Adrenal gland (tissue), 12 donors: Measurements from ENCODE around the gene RNF187. TPM values are rescaled to one million over a fixed set of nuclear protein-coding genes. Genes with fewer than 3 reads are reported as not detected.
"Not testable (repeated sequence)": the region's sequence is repeated elsewhere in the genome, so short reads cannot be mapped to it uniquely, and the experiment has no call there.

Source experiments
- DNase-seq, 7 donors: peaks; one replicate each; pipeline ENCODE4 v3.0.0-alpha.2; 2019 to 2020
- H3K27ac ChIP-seq, 5 donors: fragments of 200-600 bp; sonication (generic) in 4 of 5; 1 replicate in 3 of 5; 2 replicates in 2 of 5; pipeline versions ENCODE4 v1.5.1 to v1.8.0; 2016 to 2020; ENCODE audit warnings: mild to moderate bottlenecking in 1 of 5
- H3K27me3 ChIP-seq: fragments of 200-600 bp; 2 replicates; pipeline ENCODE4 v1.8.0; 2021
- H3K36me3 ChIP-seq, 2 donors: fragments of 200-600 bp; replicated peaks in 1 of 2; 1 replicate in 1 of 2; 2 replicates in 1 of 2; pipeline versions ENCODE4 v1.5.1 to v1.8.0; 2018 to 2022
- H3K4me1 ChIP-seq, 2 donors: fragments of 200-600 bp; replicated peaks in 1 of 2; 1 replicate in 1 of 2; 2 replicates in 1 of 2; pipeline versions ENCODE4 v1.5.1 to v1.8.0; 2018 to 2021
- H3K4me3 ChIP-seq, 4 donors: fragments of 200-600 bp; sonication (generic) in 3 of 4; one replicate each; pipeline ENCODE4 v1.5.1; 2016 to 2018
- H3K9me3 ChIP-seq, 3 donors: fragments of 200-600 bp; sonication (generic) in 1 of 3; replicated peaks in 1 of 3; 1 replicate in 2 of 3; 2 replicates in 1 of 3; pipeline versions ENCODE4 v1.5.1 to v1.8.0; 2016 to 2021
- POLR2A ChIP-seq, 2 donors: fragments of 450-650 bp; IDR thresholded peaks; one replicate each; pipeline ENCODE4 v1.6.1; 2017; ENCODE audit warnings: antibody characterized with exemption in 2 of 2, mild to moderate bottlenecking in 2 of 2, moderate library complexity in 1 of 2
- WGBS, 4 donors: extraction: QIAGEN DNeasy Blood & Tissue Kit in 2 of 4; methylation state at CpG; one replicate each; pipeline versions ENCODE4 v1.1.5 to v1.1.7; 2013 to 2017; 5-methylcytosine and 5-hydroxymethylcytosine counted together
- intact Hi-C, 2 donors: fragments of 100-400 bp; cut with DNase I; formaldehyde crosslinking; loops; one replicate each; pipeline versions ENCODE4 v1.14.1 to v1.15.0; 2022 to 2023
- polyA plus RNA-seq, 3 donors: library from polyadenylated mRNA; stranded (reverse); fragments of 200-250 nt in 2 of 3; fragments of 350-450 nt in 1 of 3; fragmentation: Illumina TruSeq in 1 of 3; extraction: RNeasy Lipid Tissue Mini Kit (QIAGEN cat#74804) in 1 of 3; gene quantifications; one replicate each; pipeline ENCODE4 v1.2.3, GENCODE V29; 2013 to 2014
- total RNA-seq, 9 donors: library from RNA; depleted of rRNA in 4 of 9; stranded (reverse); fragments of >200 nt in 4 of 9; fragments of 120-200 nt in 1 of 9; fragmentation: NEBNext Ultra II Directional in 1 of 9; extraction: Animal tissue kit (Norgen Biotek cat#: 25700) in 1 of 9; gene quantifications; one replicate each; pipeline versions ENCODE4 v1.1.0 to v1.2.4, GENCODE V29; 2013 to 2023
- TF ChIP-seq, protein P1 (sequence below), 6 experiments: fragments of 450-650 bp in 4 of 6; fragments of 200-600 bp in 2 of 6; sonication (generic) in 1 of 6; IDR thresholded peaks; 1 replicate in 5 of 6; 2 replicates in 1 of 6; pipeline versions ENCODE4 v1.5.1 to v1.8.0; 2016 to 2021; ENCODE audit warnings: antibody characterized with exemption in 6 of 6, mild to moderate bottlenecking in 2 of 6, moderate library complexity in 1 of 6
- donor health status: healthy with polysubstance abuse.
- donor health status: Bipolar disorder and iron deficiency.
- donor health status: DM: yes; HTN: yes; CAD: no.
- donor health status: DM: no; HTN: no; CAD: no.
- donor health status: DM: no; HTN: no; CAD: no.
- donor health status: DM: yes; HTN: yes; CAD: no.

The RNF187 gene
- total and polyA plus RNA-seq, 12 donors = 21.9 to 306 (median 149) TPM

DNA sequence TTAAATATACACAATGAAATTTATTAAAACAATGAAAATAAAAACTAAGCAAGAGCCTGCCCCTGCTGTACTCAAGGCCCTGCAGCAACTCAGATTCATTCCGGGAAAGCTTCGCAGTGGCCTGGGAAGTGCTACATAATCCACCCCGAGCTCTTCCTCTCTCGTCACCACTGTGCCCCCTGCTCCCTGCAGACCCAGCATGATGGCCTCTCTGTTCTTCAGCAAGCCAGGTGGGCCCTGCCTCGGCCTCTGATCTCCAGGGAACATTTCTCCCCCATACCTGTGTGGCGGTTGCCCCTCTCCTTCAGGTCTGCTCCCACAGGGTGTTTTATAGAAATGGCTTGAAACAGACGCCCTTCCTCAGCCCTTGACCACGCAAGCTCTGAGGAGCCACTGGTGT, 10.6 kb downstream of the RNF187 start:
- Histone ChIP-seq H3K27me3 (no peaks in the 10 kb centered on the region), H3K4me1 (peaks cover 0 to 9% of the 10 kb centered on the region in 2 donors), H3K9me3 (no peaks in the 10 kb centered on the region), H3K27ac (no peak overlapping the region), H3K4me3 (no peak overlapping the region), H3K36me3 (peaks cover 0 to 24% of the 10 kb centered on the region in 2 donors)
- peak in 2 of 7 donors; percentile 16 to 39 for DNase-seq
- intact Hi-C loops = no loop called here
- TF ChIP-seq POLR2A (IDR thresholded peaks at IDR 0.05) = no peak
- TF ChIP-seq, protein P1, sequence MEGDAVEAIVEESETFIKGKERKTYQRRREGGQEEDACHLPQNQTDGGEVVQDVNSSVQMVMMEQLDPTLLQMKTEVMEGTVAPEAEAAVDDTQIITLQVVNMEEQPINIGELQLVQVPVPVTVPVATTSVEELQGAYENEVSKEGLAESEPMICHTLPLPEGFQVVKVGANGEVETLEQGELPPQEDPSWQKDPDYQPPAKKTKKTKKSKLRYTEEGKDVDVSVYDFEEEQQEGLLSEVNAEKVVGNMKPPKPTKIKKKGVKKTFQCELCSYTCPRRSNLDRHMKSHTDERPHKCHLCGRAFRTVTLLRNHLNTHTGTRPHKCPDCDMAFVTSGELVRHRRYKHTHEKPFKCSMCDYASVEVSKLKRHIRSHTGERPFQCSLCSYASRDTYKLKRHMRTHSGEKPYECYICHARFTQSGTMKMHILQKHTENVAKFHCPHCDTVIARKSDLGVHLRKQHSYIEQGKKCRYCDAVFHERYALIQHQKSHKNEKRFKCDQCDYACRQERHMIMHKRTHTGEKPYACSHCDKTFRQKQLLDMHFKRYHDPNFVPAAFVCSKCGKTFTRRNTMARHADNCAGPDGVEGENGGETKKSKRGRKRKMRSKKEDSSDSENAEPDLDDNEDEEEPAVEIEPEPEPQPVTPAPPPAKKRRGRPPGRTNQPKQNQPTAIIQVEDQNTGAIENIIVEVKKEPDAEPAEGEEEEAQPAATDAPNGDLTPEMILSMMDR (IDR thresholded peaks at IDR 0.05) = no peak
- 91 to 94% (median 93%) methylated on average over 8 of the region's 8 CpGs for WGBS, 4 donors

DNA sequence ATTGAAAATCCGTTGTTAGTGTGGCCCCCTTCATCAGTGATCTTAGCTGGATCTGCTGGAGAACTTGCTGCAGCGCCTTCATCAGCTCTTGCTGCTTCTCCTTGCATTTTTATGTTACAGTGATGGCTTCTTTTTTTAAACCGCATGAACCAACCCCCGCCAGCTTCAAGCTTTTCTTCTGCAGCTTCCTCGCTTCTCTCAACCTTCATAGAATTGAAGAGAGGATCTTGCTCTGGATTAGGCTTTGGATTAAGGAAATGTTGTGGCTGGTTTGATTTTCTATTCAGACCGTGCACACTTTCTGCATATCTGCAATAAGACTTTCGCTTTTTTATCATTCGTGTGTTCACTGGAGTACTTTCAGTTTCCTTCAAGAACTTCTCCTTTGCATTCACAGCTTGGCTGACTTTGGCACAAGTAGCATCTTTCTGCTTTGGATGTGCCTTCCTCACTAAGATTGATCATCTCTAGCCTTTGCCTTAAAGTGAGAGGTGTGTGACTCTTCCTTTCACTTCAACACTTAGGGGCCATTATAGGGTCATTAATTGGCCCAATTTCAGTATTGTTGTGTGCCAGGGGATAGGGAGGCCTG, 13.1 kb downstream of the RNF187 start:
- intact Hi-C loops = no loop called here
- H3K9me3 ChIP-seq = no peaks in the 10 kb centered on the region
- peak in 1 of 7 donors; percentile 6 for DNase-seq
- no peak for TF ChIP-seq POLR2A (IDR thresholded peaks at IDR 0.05)
- TF ChIP-seq, protein P1 (IDR thresholded peaks at IDR 0.05) = no peak
- peaks cover 0 to 9% of the 10 kb centered on the region in 2 donors for H3K4me1 ChIP-seq
- WGBS, 4 donors = 70 to 80% (median 77%) methylated on average over 8 of the region's 8 CpGs
- no peaks in the 10 kb centered on the region for H3K36me3 ChIP-seq
- H3K27ac ChIP-seq = no peak overlapping the region
- H3K4me3 ChIP-seq = no peak overlapping the region
- no peaks in the 10 kb centered on the region for H3K27me3 ChIP-seq

DNA sequence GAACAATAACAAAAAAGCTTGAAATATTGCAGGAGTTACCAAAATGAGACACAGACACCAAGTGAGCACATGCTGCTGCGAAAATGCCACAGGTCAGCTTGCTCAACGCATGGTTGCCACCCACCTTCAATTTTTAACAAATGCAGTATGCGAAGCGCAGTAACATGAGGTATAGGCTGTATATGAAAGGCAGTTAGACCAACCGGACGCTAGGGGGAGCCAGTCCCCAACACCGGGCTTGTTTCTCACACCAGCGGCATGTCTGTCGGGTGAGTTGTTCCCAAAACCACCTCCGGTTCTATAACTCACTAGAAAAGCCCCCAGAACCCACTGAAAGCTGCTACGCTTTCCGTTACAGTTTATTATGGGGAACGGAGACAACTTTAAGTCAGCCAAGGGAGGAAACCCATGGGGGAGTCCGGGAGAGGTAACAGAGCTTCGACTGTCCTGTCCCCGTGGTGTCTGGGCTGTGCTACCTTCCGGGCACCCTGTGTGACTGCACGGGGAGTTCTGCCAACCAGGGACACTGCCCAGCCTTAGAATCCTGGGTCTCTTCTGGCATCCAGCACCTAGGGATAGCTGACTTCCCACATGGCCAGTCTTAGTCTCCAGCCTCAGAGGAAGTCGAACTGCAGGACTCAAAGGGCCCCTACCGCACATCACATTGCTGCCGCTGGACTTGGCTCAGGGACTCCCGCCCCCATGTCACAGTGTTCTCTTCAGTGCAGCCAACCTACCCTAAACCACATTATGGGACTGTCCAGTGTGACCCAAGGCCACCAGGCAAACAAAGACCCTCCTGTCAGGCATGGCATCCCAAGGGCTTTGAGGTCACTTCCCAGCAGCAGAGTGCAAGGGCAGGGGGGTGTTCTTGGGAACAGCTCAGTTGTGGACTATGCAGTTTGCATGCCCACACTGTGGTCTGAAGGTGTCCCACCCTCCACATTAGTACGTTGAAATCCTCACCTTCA, 14.0 kb downstream of the RNF187 start:
- Histone ChIP-seq H3K27ac (no peak overlapping the region), H3K9me3 (no peaks in the 10 kb centered on the region), H3K4me1 (peaks cover 0 to 9% of the 10 kb centered on the region in 2 donors), H3K36me3 (no peaks in the 10 kb centered on the region), H3K27me3 (no peaks in the 10 kb centered on the region), H3K4me3 (peak overlapping the region in 1 of 4 donors; percentile 30)
- peak; percentile 71 to 91 (median 85) for DNase-seq
- no peak for TF ChIP-seq POLR2A (IDR thresholded peaks at IDR 0.05)
- TF ChIP-seq, protein P1 (IDR thresholded peaks at IDR 0.05) = peak; percentile 64 to 95 (median 76)
- intact Hi-C loops = no loop called here
- WGBS, 4 donors = 24 to 32% (median 27%) methylated on average over 11 to 23 of the region's 23 CpGs

DNA sequence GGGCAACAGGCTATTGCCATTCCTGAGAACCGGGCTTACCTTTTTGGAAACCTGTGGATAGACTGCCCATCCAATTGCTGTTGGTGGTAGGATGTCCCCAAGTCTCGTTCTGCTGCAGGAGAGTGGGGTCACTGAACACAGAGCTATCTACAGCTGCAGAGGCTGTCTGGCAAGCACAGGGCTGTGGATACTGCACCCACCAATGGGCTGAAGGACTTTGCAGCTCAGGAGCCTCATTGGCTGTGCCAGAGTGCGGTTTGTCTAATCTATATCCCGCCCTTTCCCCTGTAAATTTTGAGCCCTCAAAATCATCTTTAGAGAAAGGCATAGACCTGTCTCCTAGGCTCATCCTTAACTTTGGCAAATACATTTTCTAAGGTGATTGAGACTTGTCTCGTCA, 15.3 kb downstream of the RNF187 start:
- no peaks in the 10 kb centered on the region for H3K36me3 ChIP-seq
- intact Hi-C loops = no loop called here
- 83 to 91% (median 88%) methylated on average over 4 to 5 of the region's 5 CpGs for WGBS, 4 donors

DNA sequence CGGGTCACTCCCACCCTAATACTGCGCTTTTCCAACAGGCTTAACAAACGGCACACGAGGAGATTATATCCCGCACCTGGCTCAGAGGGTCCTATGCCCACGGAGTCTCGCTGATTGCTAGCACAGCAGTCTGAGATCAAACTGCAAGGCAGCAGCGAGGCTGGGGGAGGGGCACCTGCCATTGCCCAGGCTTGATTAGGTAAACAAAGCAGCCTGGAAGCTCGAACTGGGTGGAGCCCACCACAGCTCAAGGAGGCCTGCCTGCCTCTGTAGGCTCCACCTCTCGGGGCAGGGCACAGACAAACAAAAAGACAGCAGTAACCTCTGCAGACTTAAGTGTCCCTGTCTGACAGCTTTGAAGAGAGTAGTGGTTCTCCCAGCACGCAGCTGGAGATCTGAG, 18.8 kb downstream of the RNF187 start:
- 65 to 93% (median 75%) methylated on average over 3 to 9 of the region's 11 CpGs for WGBS, 4 donors
- H3K27ac ChIP-seq, H3K9me3 ChIP-seq, H3K4me3 ChIP-seq, H3K36me3 ChIP-seq, intact Hi-C loops, H3K4me1 ChIP-seq, H3K27me3 ChIP-seq: not testable (repeated sequence)
- peak in 1 of 7 donors; percentile 20 for DNase-seq

More for the DNA sequence above, 15.3 kb downstream of the RNF187 start:
- DNase-seq = no peak
- Histone ChIP-seq H3K27me3 (no peaks in the 10 kb centered on the region), H3K9me3 (no peaks in the 10 kb centered on the region), H3K4me3 (no peak overlapping the region), H3K27ac (no peak overlapping the region), H3K4me1 (peaks cover 0 to 9% of the 10 kb centered on the region in 2 donors)
- TF ChIP-seq POLR2A (IDR thresholded peaks at IDR 0.05) = no peak
- TF ChIP-seq, protein P1 (IDR thresholded peaks at IDR 0.05) = no peak
